GM19239 (cell line): ENCODE data around the gene MRPS16.

Experiments
- DNase-seq: peaks from one replicate; pipeline ENCODE4 v3.0.0; 2011; ENCODE audit warnings: low spot score; ENCODE audit not compliant: insufficient read length
- FAIRE-seq: peaks from 2 replicates; lab custom pipeline; 2011; peaks lifted over from hg19 to GRCh38; lab: Jason Lieb, UNC

Gene MRPS16

DNA sequence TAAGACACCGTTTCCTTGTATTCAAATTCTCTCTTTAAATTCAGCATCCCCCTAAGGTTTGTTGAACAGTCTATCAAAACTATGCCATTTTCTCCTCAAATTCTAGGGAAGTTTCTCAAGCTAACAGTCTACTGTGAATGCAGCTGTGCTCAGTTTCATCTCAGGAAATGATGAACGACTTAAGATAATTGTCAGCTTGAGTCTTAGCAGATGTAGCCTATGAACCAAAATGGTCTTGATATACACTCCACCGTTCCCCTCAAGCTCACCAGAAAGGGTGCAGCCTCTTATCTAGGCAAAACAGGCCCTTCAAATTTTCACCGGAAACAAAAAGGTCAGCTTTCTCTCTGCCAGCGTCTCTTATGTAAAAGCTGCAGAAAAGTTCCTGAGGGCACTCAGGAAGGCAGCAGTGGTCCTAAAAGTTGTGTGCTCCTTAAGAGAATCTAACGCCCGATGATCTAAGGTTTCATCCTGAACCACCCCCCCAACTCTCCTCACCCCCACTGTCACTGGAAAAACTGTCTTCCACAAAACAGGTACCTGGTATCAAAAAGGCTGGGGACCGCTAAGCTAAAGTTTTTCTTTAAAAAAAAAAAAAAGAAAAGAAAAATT lies 7.5 kb downstream of the MRPS16 start:
- DNase-seq (no peak), FAIRE-seq (no peak)

- no peak for DNase-seq
Measured at GRCh38 chr10:73239908-73240307, 12.5 kb downstream of the MRPS16 start.

GRCh38 chr10:73238990-73239566 lies 13.4 kb downstream of the MRPS16 start:
- DNase-seq (no peak), FAIRE-seq (no peak)

More at GRCh38 chr10:73239908-73240307, 12.5 kb downstream of the MRPS16 start:
- no peak for FAIRE-seq

GRCh38 chr10:73234695-73235094 lies 17.7 kb downstream of the MRPS16 start:
- FAIRE-seq: no peak
- no peak for DNase-seq

GRCh38 chr10:73233883-73234282 lies 18.6 kb downstream of the MRPS16 start:
- no peak for FAIRE-seq
- no peak for DNase-seq

DNA sequence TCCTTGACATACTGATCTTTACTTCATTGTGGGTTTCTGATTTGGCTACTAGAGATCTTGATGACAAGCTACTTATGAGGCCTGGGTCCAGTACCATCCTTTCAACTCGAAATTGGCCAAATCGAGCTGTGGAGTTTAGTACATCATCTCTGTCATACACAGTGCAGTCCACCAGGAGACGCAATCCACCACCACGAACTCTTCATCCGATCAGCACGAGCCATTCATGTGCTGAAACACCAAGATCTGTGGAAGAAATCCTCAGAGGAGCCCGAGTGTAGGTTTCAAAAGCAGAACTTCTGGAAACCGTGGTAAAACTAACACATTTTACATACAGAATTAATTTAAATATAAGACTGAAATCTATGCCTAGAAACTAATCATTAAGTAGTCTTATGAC lies 19.6 kb downstream of the MRPS16 start:
- FAIRE-seq (no peak), DNase-seq (no peak)

GRCh38 chr10:73229567-73229966 lies 22.9 kb downstream of the MRPS16 start:
- no peak for DNase-seq
- FAIRE-seq: no peak

GRCh38 chr10:73228247-73228646 lies 24.2 kb downstream of the MRPS16 start:
- no peak for DNase-seq
- FAIRE-seq: no peak

DNA sequence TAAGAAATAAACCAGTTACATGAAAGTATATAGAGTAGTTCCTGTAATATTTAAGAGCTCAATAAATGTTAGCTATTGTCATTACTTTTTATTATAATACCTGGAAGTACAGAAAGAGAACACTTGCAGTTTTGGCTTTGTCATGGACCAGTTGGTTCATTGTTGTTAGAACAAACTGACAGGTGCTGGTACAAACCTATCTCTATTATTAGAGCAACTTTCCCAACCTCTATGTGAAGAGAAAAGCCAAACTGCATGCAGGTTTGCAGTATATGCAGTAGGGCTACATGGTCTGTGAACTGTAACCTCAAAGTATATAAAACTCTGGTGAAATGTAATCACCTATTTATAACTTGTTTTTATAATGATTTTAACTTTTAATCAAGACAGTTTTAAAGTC lies 25.8 kb downstream of the MRPS16 start:
- DNase-seq: no peak
- FAIRE-seq: no peak

GRCh38 chr10:73225518-73225917 lies 26.9 kb downstream of the MRPS16 start:
- FAIRE-seq: no peak

DNA sequence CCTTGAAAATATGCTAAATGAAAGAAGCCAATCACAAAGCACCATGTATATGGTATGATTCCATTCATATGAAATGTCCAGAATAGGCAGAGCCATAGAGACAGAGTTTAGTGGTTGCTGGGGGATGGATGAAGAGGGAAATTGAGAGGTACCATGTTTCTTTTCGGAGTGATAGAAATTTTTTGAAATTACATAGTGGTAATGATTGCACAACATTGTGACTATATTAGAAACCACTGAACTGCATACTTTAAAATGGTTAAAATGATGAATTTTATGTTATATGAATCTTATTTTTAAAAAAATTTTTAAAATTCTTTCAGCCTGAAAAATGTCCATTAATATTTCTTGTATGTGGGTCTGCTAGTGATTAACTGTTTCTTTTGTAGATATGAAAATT lies 31.5 kb downstream of the MRPS16 start:
- DNase-seq (no peak), FAIRE-seq (no peak)

More at GRCh38 chr10:73225518-73225917, 26.9 kb downstream of the MRPS16 start:
- no peak for DNase-seq

DNA sequence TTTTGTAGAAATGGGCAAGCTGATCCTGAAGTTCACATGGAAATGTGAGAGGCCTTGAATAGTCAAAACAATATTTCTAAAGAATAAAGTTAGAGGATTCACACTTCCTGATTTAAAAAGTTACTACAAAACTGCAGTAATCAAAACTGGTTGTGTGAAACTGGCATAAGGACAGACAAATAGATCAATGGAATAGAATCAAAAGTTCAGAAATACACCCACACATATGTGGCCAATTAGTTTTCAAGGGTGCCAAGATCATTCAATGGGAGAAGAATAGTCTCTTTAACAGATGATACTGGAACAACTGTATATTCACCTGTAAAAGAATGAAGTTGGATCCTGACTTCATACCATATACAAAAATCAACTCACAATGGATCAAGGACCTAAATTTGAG lies 33.1 kb downstream of the MRPS16 start:
- FAIRE-seq (peak; percentile 37), DNase-seq (no peak)

DNA sequence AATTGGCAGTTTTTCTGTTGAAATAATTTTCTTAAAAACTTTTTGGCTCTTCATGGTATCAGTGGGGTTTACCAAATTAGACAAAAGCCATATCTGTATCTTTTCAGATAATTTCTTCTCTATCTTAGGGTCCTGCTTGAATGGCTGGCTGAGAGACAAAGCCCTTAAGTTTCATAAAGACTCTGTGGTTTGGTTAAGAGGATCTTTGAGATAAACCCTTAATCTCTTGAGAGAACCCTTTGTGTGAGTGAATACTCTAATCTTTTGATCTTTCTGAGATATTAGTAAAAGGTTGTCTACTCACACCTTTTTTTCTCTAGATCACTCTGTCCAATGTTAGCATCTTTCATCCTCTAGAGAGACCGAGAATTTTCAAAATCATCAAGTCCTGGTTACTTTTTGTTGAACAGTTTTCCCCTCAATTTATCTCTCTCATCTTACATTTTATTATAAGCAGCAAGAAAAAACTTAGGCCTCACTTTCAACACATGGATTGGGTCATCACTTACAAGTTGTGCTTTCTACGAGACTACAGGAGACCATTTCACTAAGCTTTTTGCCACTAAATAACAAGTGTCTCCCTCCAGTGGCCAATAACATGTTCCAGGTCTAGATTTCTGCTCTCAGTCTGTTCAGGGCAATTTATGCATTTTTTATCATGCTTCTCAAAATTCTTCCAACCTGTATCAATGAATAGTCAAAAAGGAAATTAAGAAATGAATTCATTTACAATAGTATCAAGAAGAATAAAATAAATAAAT lies 33.8 kb downstream of the MRPS16 start:
- FAIRE-seq: peak; percentile 87
- no peak for DNase-seq

DNA sequence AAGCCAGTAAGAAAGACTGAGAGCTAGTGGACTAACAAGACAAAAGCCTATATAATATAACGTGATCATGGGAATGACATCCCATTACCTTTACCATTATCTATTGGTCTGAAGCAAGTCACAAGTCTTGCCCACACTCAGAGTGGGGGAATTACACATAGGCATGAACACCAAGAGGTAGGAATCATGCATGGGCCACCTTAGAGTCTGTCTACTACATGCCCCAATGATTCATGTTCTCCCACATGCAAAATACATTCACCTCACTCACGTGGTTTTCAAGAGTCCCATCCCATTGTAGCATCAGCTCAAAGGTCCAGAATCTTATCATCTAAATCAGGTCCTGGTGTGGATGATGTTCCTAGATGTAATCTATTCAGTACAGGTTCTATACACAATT lies 34.8 kb downstream of the MRPS16 start:
- FAIRE-seq (peak; percentile 28), DNase-seq (no peak)

- FAIRE-seq: no peak
- DNase-seq: no peak
Measured at GRCh38 chr10:73215749-73216148, 36.7 kb downstream of the MRPS16 start.

DNA sequence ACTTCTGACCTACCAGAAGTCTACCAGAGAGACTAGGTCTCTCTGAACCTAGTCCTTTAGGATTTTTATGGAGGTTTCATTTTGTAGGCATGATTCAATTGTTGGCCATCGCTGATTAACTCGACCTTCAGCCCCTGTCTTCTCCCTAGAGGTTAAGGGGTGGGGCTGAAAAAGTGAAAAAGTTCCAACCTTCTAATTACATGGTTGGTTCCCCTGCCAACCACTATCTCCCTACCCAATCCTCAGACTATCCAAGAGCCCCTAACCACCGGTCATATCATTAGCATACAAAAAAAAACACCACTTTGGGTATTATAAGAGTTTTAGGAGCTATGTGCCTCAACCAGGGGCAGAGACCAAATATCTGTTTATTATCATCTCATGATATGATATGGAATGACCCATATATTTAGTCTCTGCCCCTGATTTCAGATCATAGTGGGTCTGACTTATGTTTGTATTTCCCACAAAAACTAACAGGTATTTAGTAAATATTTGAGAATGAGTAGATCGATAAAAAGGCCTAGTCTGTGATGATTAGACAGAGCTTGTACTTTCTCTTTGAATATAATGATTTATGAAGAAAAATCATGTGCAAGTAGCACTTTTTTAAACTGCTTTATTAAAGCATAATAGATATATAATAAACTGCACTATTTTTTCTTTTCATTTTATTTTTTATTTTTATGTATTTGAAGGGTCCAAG lies 41.2 kb downstream of the MRPS16 start:
- no peak for FAIRE-seq
- no peak for DNase-seq

GRCh38 chr10:73210395-73211105 lies 41.9 kb downstream of the MRPS16 start:
- DNase-seq: no peak
- FAIRE-seq: no peak

GRCh38 chr10:73209705-73210104 lies 42.7 kb downstream of the MRPS16 start:
- FAIRE-seq (no peak), DNase-seq (no peak)

- no peak for FAIRE-seq
- no peak for DNase-seq
Measured at GRCh38 chr10:73207883-73208282, 44.6 kb downstream of the MRPS16 start.

- FAIRE-seq (no peak), DNase-seq (no peak)
Measured at GRCh38 chr10:73206385-73206784, 46.1 kb downstream of the MRPS16 start.
